Thyroid gland (tissue), 4 donors: ENCODE results near the gene HPN.

ENCODE experiments used
- CTCF ChIP-seq, 6 experiments: fragments of 200-600 bp in 3 of 6; fragments of 450-650 bp in 3 of 6; sonication (generic) in 3 of 6; IDR thresholded peaks; one replicate each; pipeline ENCODE4 v1.5.1; 2016 to 2019; ENCODE audit warnings: antibody characterized with exemption in 6 of 6, mild to moderate bottlenecking in 2 of 6, inconsistent platforms in 1 of 6, moderate library complexity in 1 of 6
- POLR2A ChIP-seq, 2 donors: fragments of 450-650 bp; IDR thresholded peaks; one replicate each; pipeline ENCODE4 v1.6.1; 2017; ENCODE audit warnings: antibody characterized with exemption in 2 of 2, mild to moderate bottlenecking in 2 of 2, moderate library complexity in 1 of 2

DNA sequence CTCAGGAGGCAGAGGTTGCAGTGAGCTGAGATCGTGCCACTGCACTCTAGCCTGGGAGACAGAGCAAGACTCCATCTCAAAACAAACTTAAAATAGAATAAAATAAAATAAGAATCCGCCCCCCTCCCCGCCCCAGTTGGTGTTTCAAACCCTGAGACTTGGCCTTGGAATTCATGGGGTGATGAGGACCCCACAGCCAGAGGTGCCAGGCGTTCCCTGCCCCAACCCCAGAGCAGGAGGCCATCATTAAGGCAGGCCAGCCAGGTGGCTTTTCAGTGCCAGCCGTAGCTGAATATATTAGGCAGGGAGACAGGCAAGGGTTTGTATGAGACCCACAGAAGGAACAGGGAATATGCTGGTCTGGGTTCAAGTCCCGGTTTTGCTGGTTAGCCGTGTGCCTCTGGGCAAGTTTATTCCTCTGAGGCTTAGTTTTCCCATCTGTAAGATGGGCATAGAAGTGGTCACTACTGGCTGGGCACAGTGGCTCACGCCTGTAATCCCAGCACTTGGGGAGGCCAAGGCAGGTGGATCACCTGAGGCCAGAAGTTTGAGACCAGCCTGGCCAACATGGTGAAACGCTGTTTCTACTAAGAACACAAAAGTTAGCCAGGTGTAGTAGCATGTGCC is 12.3 kb downstream of the HPN start:
- no peak for TF ChIP-seq CTCF (IDR thresholded peaks at IDR 0.05)
- TF ChIP-seq POLR2A (IDR thresholded peaks at IDR 0.05) = no peak
